ENCODE data around the gene GAL3ST2.
"Not testable (repeated sequence)": the region's sequence is repeated elsewhere in the genome, so short reads cannot be mapped to it uniquely, and the experiment has no call there.

Gene GAL3ST2

DNA sequence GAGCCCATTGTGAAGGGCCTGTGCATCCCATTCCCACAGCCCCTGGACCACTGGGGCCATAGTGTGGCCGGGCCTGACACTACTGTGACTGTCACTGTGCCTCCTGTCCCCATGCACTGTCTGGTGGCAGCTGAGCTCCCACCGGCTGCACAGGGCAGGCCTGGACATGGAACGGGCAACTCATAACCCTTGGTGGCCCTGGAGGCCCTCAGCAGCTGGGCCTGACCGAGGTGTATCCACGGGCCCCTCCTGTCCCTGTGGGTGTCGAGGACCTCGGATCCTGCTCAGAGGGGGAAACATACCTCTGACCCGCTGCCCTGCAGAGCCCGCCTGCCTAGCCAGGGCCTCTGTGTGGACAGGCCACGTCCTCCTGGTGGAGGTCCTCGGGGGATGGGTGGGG lies 7.8 kb upstream of the GAL3ST2 start:
- peak; percentile 21 for DNase-seq (ENCODE audit: low spot score)

DNA sequence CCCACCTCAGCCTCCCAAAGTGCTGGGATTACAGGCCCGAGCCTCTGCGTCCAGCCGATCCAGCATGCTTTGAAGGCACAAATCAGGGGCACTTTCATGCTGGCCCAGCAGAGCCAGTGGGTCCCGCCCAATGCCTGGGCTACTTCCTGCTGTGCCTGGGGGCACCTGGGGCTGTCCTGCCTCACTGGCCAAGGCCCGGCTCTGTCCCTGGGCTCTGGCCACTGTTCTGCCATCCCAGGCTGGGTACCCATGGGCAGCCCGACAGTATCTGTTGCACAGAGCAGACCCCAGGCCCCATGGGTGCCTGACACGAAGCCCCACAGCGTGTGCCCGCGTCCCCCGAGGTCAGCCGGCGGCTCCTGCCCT lies 6.8 kb upstream of the GAL3ST2 start:
- DNase-seq (ENCODE audit: low spot score), result peak; percentile 21

DNA sequence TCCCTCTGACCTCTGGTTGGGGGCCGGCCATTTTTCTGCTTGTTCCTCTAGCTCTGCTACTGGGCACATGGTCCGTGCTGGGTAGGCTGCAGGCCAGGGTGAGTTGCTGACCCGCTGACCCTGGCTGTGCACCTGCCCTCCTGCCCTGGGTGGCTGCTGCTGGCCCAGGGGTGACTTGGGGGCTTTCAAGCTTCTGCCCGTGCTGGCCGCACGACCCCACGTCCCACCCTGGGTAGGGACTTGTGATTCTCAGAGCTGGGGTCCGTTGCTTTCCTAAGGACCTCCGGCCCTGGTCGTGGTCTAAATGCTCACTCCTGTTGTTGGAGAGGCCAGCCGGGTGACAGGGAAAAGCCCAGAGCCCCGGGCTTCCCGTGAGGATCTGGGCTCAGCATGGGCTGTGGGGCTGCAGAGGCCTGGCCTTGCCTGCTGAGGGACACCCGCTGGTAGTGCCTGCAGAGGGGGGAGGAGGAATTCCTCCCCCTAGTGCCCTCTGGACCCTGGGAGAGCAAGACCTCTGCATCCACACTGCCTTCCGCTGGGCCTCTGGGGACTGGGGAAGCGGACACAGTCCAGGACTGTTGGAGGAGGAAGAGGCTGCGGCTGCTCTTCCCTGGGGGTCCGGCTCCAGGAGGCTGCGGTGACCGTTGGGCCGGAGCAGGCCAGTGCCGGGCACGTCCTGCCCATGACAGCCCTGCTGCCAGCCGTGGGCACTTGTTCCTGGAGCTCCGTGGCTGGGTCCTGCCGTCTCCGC lies 6.3 kb upstream of the GAL3ST2 start:
- peak; percentile 30 for DNase-seq (ENCODE audit: low spot score)

DNA sequence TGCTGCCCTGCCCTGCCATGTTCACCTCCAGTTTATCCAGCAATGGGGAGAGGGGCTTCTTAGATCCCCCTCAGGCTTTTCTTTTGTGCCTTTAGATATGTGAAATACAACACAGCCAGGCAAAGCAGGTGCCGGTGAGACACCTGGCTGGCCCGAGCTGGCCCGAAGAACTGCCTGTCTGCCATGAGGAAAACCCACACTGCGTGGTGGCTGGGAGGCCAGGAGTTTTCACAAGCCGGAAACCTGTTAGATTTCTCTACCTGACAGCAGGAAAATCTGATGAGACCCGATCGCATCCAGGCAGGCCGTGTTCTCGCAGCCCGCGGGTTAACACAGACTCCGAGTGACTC lies 5.7 kb upstream of the GAL3ST2 start:
- no peak for DNase-seq (ENCODE audit: low spot score)

DNA sequence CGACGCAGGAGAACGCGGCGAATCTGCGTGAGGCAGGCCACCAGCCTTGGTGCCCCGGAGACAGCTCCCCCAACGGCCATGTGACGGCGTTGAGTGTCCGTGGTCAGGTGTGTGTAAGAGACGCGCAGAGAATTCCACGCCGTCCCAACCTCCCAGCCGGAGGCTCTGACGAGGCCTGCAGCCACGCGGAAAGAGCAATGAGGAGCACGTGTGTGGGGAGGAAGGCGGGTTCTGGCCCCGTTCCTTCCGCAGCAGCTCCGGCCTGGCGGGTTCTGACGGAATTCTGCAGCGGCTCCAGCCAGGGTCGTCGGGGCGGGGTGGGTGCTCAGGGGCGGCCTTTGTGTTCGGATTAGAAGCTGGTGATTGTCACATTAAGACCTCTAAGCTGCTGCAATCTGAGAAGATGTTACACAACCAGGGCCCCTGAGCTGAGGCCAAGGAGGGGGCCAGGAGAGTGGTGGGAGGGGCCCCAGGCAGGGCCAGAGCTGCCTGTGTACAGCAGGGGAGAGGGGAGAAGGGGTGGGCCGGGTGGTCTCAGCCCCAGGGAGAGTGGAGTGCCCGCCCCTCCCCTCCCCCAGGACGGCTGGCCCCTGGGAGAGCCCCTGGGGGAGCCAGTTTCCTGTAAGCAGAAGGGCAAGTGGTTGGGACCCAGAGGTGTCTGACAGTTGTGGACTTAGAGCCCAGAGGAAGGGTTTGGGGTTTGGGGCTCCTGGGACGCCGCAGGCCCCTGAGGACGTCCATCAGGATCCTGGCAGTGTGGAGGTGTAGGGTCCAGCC lies 5.1 kb upstream of the GAL3ST2 start:
- peak; percentile 74 for DNase-seq (ENCODE audit: low spot score)

DNA sequence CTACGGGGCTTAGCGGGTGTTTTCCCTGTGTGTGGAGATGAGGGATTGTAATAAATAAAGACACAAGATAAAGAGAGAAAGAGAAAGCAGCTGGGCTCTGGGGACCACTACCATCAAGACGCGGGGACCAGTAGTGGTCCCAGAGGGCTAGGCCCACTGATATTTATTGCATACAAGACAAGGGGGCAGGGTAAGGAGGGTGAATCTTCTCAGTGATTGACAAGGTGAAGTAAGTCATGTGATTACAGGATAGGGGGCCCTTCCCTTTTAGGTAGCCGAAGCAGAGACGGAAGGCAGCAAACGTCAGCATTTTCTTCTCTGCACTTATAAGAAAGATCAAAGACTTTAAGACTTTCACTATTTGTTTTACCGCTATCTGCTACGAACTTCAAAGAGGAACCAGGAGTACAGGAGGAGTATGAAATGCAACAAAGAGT lies 4.5 kb upstream of the GAL3ST2 start:
- no peak for DNase-seq (ENCODE audit: low spot score)

DNA sequence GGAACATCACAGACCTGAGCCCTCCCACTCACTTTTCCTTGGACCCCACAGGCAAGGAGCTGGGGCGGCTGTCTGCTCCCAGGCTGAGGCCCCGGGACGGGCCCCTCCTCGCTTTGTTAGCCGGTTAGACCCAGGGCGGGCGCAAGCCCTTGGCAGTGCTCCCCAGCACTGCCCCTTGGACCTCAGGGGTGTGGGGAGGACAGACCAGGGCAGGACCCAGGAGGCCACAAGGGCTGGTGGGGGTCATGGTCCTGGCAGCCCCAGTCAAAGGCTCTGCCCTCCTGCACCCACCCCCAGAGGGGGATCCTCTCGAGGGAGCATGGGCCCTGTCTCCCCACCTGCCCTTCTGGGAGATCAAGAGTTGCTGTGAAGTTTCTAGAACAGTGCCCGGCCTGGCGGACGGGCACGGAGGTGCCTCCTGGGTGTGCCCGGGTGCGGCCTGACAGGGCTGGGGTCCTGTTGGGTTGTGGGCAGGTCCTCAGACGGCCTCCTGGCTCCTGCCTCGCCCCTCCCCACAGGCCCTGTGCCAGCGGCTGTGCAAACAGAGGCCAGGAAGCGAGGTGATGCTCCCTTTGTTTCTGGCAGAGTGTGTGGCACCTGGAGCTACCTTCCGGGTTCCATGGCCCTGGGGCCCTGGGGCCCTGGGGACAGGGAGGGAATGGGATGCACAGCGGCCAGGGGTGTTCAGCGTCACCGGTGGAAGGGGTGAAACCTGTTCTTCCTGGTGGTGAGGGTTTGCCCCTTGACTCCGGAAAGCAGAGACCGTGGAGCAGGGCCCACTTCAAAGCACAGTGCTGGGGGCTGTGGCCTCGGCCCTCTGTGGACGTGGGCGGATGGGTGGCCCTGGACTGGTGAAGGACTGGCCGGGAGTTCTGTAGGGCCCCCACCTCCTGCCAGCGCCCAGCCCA lies 2.9 kb upstream of the GAL3ST2 start:
- DNase-seq (ENCODE audit: low spot score), result peak; percentile 26

DNA sequence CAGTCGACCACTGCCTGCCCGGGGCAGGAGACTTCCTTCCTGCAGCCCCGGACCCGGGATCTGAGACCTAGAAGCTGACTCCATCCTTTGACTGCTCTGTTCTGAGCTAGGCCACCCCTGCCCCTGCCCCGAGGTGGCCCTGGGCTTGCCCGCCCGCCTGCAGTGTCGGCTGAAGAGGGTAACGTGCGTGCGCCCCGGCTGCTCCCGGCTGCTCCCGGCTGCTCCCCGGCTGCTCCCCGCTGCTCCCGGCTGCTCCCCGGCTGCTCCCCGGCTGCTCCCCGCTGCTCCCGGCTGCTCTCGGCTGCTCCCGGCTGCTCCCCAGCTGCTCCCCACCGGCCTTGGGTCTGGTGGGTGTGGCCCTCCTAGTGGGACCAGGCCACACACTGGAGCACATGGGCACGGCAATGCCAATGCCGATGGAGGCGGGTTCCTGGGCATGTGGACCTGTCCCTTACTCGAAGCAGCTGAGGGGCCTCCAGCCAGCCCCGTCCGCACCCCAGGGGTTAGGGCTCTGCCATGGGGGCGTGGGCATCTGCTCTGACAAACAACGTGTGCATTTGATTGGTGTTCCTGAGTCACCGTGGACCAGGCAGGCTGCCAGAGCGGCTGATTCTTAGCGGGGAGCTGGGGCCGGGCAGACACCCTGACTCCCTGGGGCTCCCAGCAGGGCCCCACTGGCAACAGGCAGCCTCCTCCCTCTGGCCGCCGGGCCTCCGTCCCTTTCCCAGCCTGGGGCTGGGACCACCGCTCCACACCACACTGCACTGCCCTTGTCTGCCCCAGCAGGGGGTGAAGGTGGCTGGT lies 2.0 kb upstream of the GAL3ST2 start:
- peak; percentile 37 for DNase-seq (ENCODE audit: low spot score)

DNA sequence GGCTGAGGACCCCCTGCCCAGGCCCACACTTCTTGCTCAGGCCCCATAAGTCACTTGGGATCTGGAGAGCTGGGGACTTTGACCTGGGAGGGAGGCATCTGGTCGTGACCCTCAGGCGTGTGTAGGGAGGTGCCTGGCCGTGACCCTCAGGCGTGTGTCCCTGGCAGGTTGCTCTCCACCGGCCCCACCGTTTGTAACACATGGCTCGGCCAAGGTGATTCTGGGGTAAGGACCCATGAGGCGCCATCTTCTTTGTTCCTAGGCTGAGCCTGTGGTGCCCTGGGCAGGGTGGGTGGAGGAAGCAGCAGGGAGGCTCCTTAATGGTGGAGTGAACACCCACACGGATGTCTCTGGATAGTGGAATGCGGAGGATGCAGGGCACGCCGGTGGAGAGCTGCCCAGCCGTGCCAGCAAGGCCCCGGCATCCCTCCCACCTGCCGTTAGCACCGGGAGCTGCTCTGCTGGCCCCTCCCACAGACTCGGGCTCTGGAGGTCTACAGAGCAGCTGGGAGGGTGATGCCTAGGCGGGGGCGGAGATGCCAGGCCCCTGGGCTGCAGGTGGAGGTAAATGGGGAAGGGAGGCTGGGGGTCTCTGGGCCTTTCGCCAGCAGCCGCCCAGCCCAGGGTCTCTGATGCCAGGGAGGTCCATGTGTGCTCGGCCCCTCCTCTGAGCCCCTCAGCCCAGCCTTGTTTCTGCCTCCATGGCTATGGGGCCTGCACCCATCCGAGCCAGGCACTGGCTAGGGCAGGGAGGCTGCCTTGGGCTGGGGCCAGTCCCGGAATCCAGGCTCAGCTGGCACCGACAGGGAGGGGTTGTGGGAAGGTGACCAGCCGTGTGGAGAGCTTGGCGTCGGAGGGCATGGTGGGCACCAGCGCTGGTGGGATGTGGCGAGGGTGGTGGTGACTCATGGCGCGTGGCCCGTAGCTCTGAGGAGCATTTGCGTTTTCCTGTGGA lies 1.1 kb upstream of the GAL3ST2 start:
- peak; percentile 22 for DNase-seq (ENCODE audit: low spot score)

DNA sequence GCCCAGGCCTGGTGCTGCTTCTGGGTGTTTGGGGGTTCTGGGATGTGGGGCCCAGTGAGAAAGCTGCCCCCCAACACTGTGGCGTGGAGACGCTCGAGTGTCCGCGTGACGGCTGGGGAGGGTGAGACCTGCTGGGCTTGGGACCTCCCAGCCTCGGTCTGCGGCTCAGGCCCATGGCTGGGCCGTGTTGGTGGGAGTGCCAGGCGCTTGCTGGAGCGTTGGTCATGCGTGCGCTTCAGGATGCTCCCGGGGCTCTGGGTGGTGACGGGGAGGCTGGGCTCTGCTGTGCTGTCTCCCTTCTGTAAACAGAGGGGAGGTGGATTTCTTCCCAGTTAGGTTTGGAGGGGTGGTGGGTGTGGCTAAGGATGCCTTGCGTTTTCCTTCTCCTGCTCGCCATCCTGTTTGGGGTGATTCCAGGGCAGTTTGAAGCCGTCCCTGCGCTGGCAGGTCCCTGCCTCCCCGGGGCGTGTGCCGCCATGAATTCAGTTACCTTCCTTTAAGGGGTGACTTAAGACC lies 606 bp downstream of the GAL3ST2 start:
- peak; percentile 28 for DNase-seq (ENCODE audit: low spot score)

DNA sequence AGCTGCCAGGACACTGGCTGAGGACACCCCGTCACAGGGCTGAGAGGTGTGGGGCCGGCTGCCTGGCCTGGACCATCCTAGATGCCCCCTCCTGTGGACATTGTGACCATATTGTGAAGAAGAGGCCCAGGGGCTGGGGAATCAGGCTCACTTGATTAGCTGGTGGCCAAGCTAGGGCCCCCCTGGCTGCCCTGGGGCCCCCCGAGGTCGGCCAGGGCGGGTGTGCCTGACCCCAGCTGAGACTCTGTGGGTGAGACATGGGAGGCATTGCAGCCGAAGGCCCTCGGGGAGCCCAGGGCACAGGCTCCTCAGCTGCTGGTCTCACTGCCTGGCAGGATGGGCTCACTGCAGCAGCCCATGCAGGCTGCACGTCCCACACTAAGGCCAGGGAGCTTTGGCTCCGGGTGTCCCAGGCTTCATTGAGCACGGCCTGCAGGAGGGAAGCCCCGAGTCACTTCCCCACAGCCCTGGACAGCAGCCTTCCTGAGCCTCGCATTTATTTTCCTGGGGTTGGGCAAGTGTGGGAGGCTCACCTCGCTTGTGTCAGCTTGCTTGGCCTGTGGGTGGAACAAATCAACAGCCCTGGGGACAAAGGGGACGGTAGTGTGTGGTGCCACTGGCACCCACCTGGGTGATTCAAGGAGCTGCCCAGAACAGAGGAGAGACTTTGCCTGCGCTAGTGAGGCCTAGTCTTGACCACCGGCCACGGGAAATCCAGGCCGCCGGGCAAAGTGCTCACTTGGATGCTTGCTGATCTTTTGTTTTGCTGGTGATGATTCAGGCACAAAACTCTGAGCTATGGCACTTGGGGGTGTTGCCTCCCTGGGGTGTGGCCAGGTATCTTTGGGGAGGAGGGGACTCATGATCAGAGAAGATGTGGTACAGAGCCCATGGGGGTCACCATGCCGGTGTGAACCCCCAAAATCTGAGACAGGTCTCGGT lies 1.3 kb downstream of the GAL3ST2 start:
- DNase-seq (ENCODE audit: low spot score), result peak; percentile 20

DNA sequence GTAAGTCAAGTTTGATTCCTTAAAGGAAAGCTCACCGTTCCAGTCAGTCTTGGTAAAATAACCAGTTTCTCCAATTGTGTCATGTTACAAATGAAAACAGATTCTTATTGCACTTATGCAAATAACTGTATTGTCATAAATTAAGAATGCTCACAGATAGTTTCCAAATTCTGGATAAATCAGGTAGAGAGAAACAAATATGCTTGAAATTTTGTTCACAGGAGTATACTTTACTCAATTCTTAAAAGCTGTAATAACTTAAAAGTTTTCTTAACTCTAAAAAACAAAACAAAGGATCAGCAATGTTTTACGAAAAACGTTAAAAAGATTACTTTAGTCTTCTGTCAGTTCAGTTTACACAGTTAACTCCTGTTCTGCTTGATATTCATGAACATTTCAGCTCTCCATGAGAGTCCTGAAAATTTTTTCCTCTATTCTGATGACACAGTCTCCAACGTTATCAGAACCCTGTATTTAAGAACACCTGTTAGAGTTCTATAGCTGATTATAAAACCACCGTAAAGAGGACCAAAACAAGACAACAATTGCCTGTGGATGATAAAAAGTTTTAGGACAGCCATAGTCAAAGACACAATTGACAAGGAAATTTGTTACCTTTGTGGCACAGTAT lies 4.4 kb downstream of the GAL3ST2 start:
- no peak for DNase-seq (ENCODE audit: low spot score)

DNA sequence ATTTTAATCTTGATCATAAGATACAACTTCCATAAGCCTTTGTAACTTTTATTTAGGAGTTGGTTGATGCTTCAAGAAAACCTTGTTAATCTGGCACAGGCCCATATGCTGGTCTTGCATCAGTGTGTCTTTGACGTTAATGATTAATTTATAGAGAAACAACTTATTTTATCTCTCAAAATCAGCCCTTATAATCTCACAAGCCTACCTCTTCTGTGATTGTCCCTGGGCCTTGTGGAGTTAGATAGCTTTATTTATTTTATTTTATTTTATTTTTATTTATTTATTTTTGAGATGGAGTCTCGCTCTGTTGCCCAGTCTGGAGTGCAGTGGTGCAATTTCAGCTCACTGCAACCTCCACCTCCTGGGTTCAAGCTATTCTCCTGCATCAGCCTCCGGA lies 5.4 kb downstream of the GAL3ST2 start:
- DNase-seq (ENCODE audit: low spot score), result not testable (repeated sequence)

DNA sequence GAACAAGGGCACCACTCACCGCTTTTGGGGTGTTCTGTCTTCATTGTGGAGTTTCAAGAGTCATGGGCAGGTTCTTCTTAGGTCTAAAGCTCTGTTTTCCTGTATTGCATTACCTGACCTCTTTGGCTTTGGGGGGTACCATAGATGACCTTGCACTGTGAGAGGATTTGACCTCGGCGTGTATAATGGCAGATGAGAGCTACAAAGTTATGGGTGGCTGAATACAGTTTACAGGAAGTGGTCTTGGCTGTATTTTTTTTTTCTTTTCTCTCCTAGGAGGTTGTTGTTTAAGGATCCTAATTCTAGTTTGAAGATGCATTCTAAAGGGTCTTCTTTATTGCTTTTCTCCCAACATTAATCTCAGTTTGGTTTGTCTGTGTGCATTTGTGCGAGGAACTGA lies 11.5 kb downstream of the GAL3ST2 start:
- no peak for DNase-seq (ENCODE audit: low spot score)

DNA sequence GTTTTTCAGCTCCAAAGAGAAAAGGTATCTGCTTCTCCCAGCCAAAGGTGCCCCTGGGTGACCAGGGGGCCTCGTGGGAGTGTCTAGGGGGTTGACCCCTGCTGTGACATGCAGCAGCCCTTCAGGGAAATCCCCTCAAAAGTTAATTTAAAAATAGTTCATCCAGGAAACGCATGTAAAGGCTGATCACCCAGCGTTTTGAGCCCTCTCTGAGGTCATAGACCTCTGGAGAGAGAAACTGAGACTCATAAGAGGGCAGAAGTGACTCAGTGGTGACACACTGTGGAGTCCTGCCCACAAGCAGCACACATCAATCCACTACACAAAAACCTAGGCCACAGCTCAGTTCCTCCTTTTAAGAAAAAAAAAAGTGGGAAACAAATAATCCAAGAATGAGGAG lies 11.9 kb downstream of the GAL3ST2 start:
- no peak for DNase-seq (ENCODE audit: low spot score)

DNA sequence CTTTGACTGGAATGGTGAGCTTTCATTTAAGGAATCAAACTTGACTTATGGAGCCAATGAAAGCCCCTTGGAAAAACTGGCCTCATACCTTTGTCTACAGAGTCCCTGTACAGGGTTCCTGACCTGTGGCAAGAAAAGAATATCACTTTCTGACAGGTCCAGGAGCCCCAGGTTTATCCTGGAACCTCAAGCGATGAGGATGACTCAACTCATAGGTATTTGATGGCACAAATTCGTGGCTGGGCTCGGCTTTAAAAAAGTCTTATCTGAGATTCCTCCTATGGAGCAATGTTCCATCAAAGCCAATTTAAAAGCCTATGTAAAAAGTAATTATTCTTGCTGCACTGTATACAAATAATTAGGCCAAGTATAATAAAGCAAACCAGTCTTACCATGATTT lies 14.8 kb downstream of the GAL3ST2 start:
- DNase-seq (ENCODE audit: low spot score), result not testable (repeated sequence)

DNA sequence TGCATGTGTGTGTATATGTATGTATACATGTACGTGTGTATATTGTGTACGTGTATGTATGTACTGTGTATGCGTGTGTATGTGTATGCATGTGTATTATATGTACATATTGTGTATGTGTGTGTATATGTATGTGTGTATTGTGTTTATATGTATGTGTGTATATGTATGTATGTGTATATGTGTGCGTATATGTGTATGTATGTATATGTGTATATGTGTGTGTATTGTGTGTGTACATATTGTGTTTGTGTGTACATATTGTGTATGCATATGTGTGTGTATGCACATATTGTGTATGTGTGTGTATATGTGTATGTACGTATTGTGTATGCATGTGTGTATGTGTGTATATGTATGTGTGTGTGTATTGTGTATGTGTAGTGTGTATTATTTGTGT lies 16.8 kb downstream of the GAL3ST2 start:
- DNase-seq (ENCODE audit: low spot score), result no peak

DNA sequence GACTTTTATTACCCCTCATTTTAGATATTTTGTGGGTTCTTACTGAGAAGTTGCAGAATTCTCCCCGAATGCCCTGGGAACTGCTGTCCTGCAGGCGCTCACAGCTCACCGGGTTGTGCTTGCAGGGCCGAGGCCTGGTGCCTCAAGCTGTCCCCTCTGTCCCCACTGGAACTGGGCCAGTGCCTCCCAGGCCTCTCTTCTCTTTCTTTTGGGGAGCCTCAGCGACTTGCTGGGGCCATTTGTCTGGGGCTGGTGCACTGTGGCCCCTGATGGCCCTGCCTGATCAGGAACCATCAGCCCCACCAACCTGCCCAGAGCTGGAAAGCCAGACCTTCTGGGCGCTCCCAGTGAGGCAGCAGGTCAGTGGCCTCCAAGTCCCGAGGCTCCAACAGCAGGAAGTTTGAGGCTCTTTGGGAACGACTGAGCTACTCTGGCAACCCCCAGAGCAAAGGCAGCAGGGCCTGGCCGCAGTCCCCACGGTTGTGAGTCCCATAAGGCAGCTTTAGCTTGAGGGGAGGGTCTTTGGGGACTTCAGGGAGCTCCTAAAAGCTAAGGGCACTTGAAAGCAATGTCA lies 17.7 kb downstream of the GAL3ST2 start:
- DNase-seq (ENCODE audit: low spot score), result no peak

All from D341Med (cell line).